ENCODE measurements around the gene CD248.

The CD248 gene

DNA sequence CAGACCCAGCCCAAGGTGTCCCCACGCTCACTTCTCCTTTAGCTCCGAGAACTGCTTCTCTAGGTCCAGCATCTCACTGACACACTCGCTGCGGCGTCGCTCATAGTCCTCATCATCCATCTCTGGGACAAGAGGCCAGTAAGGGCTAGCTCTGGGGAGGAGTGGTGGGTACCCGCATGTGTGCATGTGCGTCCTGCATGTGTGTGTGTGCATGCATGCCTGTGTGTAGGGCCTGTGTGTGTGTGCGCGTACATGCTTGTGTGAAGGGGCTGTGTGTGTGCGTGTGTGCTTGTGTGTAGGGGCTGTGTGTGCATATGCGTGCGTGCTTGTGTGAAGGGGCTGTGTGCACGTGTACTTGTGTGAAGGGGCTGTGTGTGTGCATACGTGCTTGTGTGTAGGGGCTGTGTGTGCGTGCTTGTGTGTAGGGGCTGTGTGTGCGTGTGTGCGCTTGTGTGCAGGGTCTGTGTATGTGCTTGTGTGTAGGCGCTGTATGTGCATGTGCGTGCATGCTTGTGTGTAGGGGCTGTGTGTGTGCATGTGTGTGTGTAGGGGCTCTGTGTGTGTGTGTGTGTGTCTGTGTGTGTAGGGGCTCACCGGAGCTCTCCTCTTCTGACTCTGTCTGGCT lies 24.8 kb upstream of the CD248 start:
- no peak for TF ChIP-seq CTCF (IDR thresholded peaks at IDR 0.05; ENCODE audit: control insufficient read depth, insufficient read depth, low read depth, low read length, missing control alignments)
- H3K4me3 ChIP-seq (ENCODE audit: control insufficient read depth, low read depth, low read length), result no peak overlapping the region
- DNase-seq (ENCODE audit: low read depth), result no peak

DNA sequence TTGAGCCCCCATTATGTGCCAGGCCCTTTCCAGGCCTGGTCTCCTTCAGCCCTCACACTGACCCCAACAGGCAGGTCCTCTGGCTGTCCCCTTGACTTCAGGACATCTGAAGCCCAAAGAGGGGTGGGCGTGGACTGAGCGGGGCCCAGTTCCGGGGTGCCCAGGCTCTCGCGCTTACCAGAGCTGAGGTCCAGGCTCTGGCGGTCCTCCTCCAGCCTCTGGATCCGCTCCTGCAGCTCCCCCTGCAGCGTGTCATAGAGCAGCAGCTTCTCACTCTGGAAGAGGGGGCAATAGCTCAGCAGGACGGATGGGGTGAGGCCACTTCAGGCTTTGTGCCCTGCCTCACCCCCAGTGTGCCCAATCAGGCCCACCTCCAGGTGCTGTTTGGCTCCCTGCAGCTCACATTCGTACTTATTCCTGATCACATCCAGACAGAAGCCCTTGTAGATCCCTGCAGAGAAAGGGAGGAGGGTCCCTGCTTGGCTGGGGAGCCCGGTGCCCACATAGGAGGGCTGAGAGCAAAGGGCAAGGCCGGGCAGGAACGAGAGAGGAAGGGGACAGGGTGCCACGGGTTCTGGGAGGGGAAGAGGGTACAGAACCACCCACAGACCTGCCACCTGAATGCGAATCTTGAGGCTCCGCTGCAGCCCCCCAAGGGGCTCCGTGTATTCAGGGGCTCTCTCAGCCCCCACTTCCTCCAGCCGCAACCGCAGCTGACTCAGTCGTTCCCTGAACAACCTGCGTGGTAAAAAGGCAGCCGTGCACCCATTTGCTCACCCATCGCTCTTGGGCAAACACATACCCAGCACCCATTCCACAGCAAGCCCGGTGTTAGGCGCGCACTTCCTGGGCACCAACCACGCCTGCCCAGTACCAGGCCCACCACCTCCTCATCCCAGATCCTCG lies 24.0 kb upstream of the CD248 start:
- DNase-seq (ENCODE audit: low read depth), result no peak
- no peak for TF ChIP-seq CTCF (IDR thresholded peaks at IDR 0.05; ENCODE audit: control insufficient read depth, insufficient read depth, low read depth, low read length, missing control alignments)
- no peak overlapping the region for H3K4me3 ChIP-seq (ENCODE audit: control insufficient read depth, low read depth, low read length)

DNA sequence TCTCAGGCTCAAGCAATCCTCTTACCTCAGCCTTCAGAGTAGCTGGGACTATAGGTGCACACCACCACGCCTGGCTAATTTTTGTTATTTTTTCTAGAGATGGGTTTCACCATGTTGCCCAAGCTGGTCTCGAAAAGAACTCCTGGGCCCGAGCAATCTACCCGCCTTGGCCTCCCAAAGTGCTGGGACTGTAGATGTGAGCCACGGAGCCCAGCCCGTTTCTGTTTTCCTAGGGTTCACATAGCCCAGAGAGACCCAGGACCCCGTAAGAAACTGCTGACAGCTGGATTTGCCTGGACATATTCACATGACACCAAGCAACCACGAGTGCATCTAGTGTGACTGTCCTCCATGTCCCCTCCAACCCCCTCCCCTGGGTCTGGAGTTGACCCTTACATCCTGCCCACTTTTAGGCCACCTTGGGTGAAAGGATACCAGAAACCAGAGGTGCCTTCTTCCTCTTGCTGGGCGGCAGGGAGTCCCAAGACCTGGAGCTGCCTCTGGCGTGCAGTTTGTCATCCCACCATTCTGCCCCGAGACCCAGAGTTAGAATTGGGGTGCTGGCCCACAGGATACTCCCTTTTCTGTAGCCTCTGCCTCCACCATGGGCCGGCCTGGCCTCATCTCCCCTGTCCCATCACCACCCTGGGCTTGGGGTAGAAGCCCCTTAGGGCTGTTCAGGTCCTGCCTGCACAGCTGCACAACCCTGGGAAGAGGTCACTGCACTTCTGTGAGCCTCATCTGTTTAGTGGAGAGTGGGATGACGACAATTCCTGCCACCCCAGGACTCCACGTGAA lies 23.0 kb upstream of the CD248 start:
- DNase-seq (ENCODE audit: low read depth), result no peak
- no peak overlapping the region for H3K4me3 ChIP-seq (ENCODE audit: control insufficient read depth, low read depth, low read length)
- no peak for TF ChIP-seq CTCF (IDR thresholded peaks at IDR 0.05; ENCODE audit: control insufficient read depth, insufficient read depth, low read depth, low read length, missing control alignments)

GRCh38 chr11:66339162-66339675 lies 22.4 kb upstream of the CD248 start:
- DNase-seq (ENCODE audit: low read depth), result no peak
- TF ChIP-seq CTCF (IDR thresholded peaks at IDR 0.05; ENCODE audit: control insufficient read depth, insufficient read depth, low read depth, low read length, missing control alignments), result no peak
- H3K4me3 ChIP-seq (ENCODE audit: control insufficient read depth, low read depth, low read length), result no peak overlapping the region

- H3K4me3 ChIP-seq (ENCODE audit: control insufficient read depth, low read depth, low read length), result no peak overlapping the region
- TF ChIP-seq CTCF (IDR thresholded peaks at IDR 0.05; ENCODE audit: control insufficient read depth, insufficient read depth, low read depth, low read length, missing control alignments), result no peak
- no peak for DNase-seq (ENCODE audit: low read depth)
Observed at GRCh38 chr11:66338276-66339161, 21.7 kb upstream of the CD248 start.

Measured in AG09309 (cell line).